Body of pancreas (tissue), 4 donors: ENCODE measurements around the gene PCNT.

Experiments
- CTCF ChIP-seq, 7 experiments: fragments of 450-650 bp in 4 of 7; fragments of 200-600 bp in 3 of 7; sonication (generic) in 3 of 7; IDR thresholded peaks; one replicate each; pipeline ENCODE4 v1.5.1; 2016 to 2019; ENCODE audit warnings: antibody characterized with exemption in 7 of 7
- POLR2A ChIP-seq, 3 donors: fragments of 450-650 bp; IDR thresholded peaks; one replicate each; pipeline ENCODE4 v1.6.1; 2016; ENCODE audit warnings: antibody characterized with exemption in 3 of 3, mild to moderate bottlenecking in 2 of 3

GRCh38 chr21:46324390-46325072 lies 575 bp downstream of the PCNT start:
- TF ChIP-seq CTCF (IDR thresholded peaks at IDR 0.05) (no peak), POLR2A (IDR thresholded peaks at IDR 0.05) (peak; percentile 40 to 50 (median 47))
